ENCODE results near the gene HCN1.
"Not testable (repeated sequence)": the region's sequence is repeated elsewhere in the genome, so short reads cannot be mapped to it uniquely, and the experiment has no call there.

Gene HCN1

GRCh38 chr5:45417285-45417998 is 278.7 kb downstream of the HCN1 start:
- no peak for DNase-seq
- no peak for ATAC-seq

- DNase-seq (no peak), ATAC-seq (no peak)
Observed at GRCh38 chr5:45414620-45415573, 281.3 kb downstream of the HCN1 start.

GRCh38 chr5:45411971-45412612 is 284.1 kb downstream of the HCN1 start:
- no peak for DNase-seq
- ATAC-seq, result no peak

GRCh38 chr5:45410304-45410995 is 285.7 kb downstream of the HCN1 start:
- ATAC-seq, result no peak
- no peak for DNase-seq

- no peak for DNase-seq
- ATAC-seq, result no peak
Observed at GRCh38 chr5:45408067-45408466, 288.1 kb downstream of the HCN1 start.

- DNase-seq (no peak), ATAC-seq (no peak)
Observed at GRCh38 chr5:45402804-45403455, 293.2 kb downstream of the HCN1 start.

GRCh38 chr5:45399041-45399440 is 297.1 kb downstream of the HCN1 start:
- DNase-seq (no peak), ATAC-seq (no peak)

- DNase-seq, result no peak
- ATAC-seq, result no peak
Observed at GRCh38 chr5:45385321-45386058, 310.7 kb downstream of the HCN1 start.

GRCh38 chr5:45383985-45384384 is 312.2 kb downstream of the HCN1 start:
- ATAC-seq, result no peak

GRCh38 chr5:45382583-45382982 is 313.6 kb downstream of the HCN1 start:
- DNase-seq, result no peak
- ATAC-seq, result no peak

More at GRCh38 chr5:45383985-45384384, 312.2 kb downstream of the HCN1 start:
- DNase-seq, result no peak

GRCh38 chr5:45376417-45376816 is 319.8 kb downstream of the HCN1 start:
- DNase-seq (no peak), ATAC-seq (no peak)

GRCh38 chr5:45372629-45373028 is 323.6 kb downstream of the HCN1 start:
- ATAC-seq (no peak), DNase-seq (no peak)

- not testable (repeated sequence) for ATAC-seq, DNase-seq
Observed at GRCh38 chr5:45371423-45371822, 324.8 kb downstream of the HCN1 start.

- DNase-seq (no peak), ATAC-seq (no peak)
Observed at GRCh38 chr5:45355189-45355992, 340.8 kb downstream of the HCN1 start.

GRCh38 chr5:45336464-45336863 is 359.7 kb downstream of the HCN1 start:
- no peak for ATAC-seq

GRCh38 chr5:45335978-45336377 is 360.2 kb downstream of the HCN1 start:
- DNase-seq (no peak), ATAC-seq (no peak)

More at GRCh38 chr5:45336464-45336863, 359.7 kb downstream of the HCN1 start:
- no peak for DNase-seq

- ATAC-seq, result no peak
- DNase-seq, result no peak
Observed at GRCh38 chr5:45335346-45335745, 360.8 kb downstream of the HCN1 start.

GRCh38 chr5:45334939-45335338 is 361.2 kb downstream of the HCN1 start:
- DNase-seq (no peak), ATAC-seq (no peak)

- not testable (repeated sequence) for ATAC-seq
Observed at GRCh38 chr5:45312627-45313026, 383.6 kb downstream of the HCN1 start.

GRCh38 chr5:45295231-45295630 is 400.9 kb downstream of the HCN1 start:
- ATAC-seq (no peak), DNase-seq (no peak)

More at GRCh38 chr5:45312627-45313026, 383.6 kb downstream of the HCN1 start:
- DNase-seq, result not testable (repeated sequence)

All from stimulated activated naive CD8-positive, alpha-beta T cell treated with anti-CD3 and anti-CD28 coated beads, Interleukin-15, Interleukin-2, amounts not matched to agents 100 U/mL and 50 U/mL, for 24 hours (primary cell).